Measurements from ENCODE around the gene PEX14.
"Not testable (repeated sequence)": the region's sequence is repeated elsewhere in the genome, so short reads cannot be mapped to it uniquely, and the experiment has no call there.

The PEX14 gene

GRCh38 chr1:10495952-10496351 is 21.2 kb downstream of the PEX14 start:
- DNase-seq = peak; percentile 26

GRCh38 chr1:10497109-10497508 is 22.4 kb downstream of the PEX14 start:
- no peak for DNase-seq

GRCh38 chr1:10498231-10498630 is 23.5 kb downstream of the PEX14 start:
- DNase-seq = no peak

DNA sequence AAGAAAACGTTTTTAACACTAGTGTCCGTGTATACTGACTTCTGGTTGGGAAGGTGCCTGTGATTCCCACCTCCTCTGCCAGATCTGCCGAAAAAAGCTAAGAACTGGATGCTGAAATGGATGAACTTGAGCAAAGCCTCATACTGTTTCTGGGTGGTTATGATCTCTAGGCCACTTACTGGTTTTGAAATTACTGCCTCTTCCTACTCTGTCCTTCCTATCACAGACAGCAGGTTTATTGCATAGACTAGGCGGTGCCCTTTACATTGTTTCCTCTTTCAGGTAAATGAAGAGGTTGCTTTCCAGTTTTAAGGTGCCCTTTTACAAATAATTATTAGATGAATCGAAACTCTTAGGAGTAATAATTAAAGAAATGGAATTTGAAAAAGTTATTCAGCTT is 27.5 kb downstream of the PEX14 start:
- DNase-seq = no peak

- DNase-seq = no peak
Observed at GRCh38 chr1:10504249-10504648, 29.5 kb downstream of the PEX14 start.

- not testable (repeated sequence) for DNase-seq
Observed at GRCh38 chr1:10506046-10506676, 31.4 kb downstream of the PEX14 start.

DNA sequence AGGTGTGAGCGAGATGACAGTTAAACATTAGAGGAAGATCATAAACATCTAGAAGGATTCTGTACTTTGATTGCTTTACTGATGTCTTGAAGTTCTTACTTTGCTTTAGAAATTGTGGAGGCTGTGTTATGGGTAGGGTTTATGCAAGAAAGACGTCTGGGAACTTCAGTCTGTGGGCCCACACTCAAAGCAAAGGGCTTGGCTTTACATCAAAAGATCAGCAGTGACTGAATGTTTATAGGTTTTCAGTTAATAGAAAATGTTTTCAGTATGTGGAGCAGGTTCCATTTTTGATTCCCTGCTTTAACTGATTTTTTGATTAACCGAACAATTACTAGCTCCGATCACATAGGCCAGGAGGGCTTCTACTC is 31.9 kb downstream of the PEX14 start:
- DNase-seq = no peak

DNA sequence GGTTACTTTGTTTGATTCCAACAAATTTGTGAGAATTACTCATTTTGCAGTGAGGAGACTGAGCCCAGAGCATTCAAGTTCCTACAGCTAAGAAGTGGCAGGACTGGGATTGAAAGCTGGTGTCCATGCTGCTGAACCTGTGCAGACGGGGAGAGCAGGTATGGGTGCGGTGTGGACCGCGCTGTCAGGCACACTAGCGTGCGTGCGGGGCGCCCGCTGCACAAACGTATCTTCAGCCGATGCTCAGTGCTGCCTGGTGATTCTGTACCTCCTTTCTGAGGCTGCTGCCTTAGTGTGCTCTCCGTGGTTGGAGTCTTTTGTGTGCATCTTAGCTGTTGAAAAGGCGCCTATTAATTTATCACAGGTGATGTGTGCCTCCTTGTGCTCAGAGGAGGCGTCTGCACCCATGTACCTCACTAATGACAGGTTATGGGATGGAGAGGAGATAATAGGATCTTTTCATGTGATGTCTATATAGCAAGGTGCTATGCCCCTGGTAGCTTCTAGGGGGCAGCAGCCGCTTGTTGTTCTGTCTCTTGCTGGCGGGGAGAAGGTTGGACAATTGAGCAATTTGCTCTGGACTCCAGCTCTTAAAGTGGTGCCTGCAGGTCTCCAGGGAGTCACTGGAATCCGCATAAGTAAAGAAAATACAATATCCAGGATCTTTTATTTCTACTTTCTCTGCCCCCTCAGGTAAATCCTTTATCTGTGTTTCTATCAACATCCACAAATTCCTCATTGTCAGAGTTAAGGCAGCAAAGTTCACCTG is 32.5 kb downstream of the PEX14 start:
- DNase-seq = peak; percentile 53

- DNase-seq = no peak
Observed at GRCh38 chr1:10508511-10508951, 33.8 kb downstream of the PEX14 start.

DNA sequence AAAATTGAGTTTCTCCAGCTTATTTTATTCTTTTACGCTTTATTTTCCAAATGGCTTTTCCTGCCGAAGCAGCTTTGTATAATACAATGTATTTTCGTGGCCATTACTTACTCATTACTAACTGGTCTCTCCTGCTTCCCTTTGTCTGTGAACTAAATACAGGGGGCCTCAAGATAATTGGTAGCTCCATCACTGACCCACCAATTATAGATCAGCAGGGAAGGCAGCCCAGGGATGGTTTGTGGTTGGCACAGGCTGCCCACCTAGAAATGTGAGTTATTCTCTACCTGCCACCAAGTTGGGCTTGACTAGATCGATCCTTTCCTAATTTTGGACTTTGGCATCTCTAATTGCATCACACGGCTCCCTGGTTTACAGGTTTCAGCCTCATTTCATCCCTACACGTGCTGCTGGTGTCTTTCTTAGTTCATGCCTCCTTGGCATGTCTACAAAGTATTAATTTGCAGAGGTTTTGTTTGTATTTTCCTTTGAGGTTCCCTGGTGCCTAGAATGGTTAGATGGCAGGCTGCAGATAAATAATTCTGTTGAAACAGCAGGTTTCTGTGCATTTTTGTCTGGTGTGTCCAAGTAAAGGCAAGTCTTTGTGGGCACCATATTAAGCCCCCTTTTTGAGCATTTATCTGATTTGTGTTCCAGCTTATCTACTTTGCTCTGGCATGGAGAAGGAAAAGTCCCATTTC is 35.2 kb downstream of the PEX14 start:
- no peak for DNase-seq

DNA sequence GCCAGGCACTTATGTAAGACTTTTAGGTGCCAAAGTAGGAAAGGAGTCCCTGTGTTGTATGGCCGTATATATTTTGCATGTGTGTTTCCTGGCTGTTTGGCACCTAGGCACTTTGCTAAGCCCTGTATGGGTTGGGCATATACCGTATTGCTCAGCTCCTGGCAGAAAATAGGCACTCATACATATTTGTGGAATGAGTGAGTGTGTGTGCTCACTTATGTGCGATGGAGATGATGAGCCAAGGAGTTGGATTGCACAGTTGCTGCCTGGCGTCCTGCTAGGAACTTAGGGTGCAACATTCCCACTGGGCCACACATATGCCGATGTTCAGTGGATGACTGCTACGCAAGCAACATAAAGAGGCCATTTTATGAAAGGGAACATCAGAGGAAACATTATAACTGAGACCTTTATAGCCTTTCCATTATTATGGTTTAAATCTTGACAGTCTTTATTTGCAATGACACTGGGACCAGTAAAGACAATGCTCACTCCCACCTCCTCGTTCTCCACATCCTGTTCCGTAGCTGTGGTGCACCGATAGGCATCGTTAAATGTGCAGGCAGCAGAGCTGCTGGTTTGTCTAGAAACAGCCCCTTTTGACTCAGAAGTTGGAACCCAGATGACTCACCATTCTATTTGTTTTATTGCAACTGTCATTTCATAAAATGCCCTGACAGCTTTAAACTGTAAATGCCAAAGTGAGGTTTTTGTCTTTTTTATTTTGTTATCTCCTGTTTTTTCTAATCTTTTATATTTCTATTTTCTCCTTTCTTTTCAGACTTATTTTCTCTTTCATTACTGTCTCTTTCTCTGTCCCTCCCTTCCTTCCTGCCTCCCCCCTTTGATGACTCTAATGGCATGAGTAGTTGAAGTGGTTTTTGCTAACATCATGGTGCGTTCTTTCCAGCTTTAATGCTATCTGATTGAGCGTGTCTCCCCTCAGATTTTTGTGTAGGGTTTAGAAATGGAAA is 36.1 kb downstream of the PEX14 start:
- DNase-seq = peak; percentile 86

- DNase-seq = no peak
Observed at GRCh38 chr1:10511494-10511885, 36.7 kb downstream of the PEX14 start.

DNA sequence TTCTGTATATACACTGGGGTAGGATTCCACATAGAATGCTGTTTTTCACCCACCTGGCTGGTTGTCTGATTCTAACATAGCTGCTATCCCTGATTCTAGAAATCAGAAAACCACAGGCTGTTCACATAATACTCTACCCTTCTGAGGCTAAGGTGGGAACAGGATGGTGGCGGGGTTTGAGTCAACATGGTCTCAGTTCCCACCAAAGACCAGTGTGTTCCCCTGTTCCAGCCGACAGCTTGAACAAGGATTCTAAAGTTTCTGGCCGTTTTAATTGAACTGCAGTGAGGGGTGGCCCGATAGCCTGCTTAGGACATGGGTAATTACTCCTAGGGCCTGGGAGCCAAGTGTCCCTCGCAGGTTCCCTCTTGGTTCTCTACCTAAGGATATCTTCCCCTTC is 38.4 kb downstream of the PEX14 start:
- DNase-seq = no peak

GRCh38 chr1:10514490-10515235 is 39.9 kb downstream of the PEX14 start:
- no peak for DNase-seq

- no peak for DNase-seq
Observed at GRCh38 chr1:10515301-10515975, 40.7 kb downstream of the PEX14 start.

GRCh38 chr1:10515976-10516750 is 41.4 kb downstream of the PEX14 start:
- DNase-seq = no peak

DNA sequence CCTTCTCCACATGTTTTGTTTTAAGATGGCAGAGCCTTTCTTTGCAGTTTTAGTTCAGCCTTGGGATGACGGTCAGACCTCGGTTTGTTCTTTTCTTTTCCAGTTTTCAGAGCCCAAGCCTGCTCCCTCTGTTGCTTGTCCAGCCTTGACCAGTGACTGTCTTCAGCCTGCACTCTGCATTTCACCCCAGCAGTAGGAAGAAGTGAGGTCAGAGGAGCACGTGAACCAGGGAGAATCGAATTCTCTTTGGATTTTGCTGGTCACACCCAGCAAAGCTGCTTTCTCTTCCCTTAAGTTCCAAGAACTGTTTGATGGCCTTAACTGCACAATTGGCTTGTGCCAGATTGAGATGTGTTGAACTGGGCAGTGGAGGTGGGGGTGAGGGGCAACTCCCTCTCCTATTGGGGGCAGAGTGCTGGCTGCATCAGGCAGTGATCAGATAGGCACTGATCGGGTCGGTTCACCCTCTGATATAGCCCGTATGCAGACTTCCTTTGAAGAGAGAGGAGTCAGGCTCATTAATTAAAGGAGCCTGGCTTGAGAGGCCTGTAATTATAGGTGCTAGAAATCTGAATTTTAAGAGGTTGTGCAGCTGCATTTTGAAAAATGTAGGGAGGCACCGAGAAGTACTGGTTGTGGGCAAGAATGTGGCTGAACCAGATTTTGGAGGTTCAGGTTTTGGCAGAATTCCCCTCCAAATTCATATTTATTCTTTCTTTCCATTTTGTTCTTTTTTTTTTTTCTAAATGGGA is 42.4 kb downstream of the PEX14 start:
- DNase-seq = no peak

- DNase-seq = no peak
Observed at GRCh38 chr1:10517677-10517982, 42.9 kb downstream of the PEX14 start.

GRCh38 chr1:10519016-10519417 is 44.3 kb downstream of the PEX14 start:
- DNase-seq = no peak

DNA sequence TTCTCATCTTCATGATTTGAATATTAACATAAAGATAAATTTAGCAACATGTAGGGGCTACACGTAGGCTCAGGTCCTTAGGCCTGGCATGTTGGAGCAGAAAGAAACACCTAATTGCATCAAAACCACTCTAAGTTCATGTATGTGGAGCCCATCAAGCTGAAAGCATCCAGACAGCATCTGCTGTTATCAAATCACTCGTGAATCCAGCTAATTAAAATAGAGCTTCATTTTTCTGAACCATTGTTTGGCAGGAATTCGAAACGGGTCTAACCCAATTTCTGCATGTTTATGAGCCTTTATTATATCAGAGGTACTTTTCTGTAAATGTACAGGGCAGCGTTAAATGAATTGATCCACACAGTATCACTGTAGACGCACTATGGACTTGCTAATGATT is 45.7 kb downstream of the PEX14 start:
- DNase-seq = no peak
